UCSD-AML1 (cell line): ENCODE measurements around the gene UTP11.
"Not testable (repeated sequence)": the region's sequence is repeated elsewhere in the genome, so short reads cannot be mapped to it uniquely, and the experiment has no call there.

ENCODE experiments used
- DNase-seq: peaks from one replicate; lab custom pipeline; 2025; ENCODE audit not compliant: unreplicated experiment; lab: John Stamatoyannopoulos, UW

UTP11 gene

GRCh38 chr1:38027201-38028104 lies 14.9 kb downstream of the UTP11 start:
- no peak for DNase-seq

- no peak for DNase-seq
Measured at GRCh38 chr1:38028105-38028591, 15.6 kb downstream of the UTP11 start.

GRCh38 chr1:38028671-38029070 lies 16.1 kb downstream of the UTP11 start:
- no peak for DNase-seq

- no peak for DNase-seq
Measured at GRCh38 chr1:38029081-38029681, 16.6 kb downstream of the UTP11 start.

- peak; percentile 38 for DNase-seq
Measured at GRCh38 chr1:38029685-38030511, 17.4 kb downstream of the UTP11 start.

GRCh38 chr1:38030596-38031512 lies 18.3 kb downstream of the UTP11 start:
- no peak for DNase-seq

GRCh38 chr1:38031513-38031866 lies 19.0 kb downstream of the UTP11 start:
- DNase-seq: no peak

GRCh38 chr1:38032992-38033391 lies 20.5 kb downstream of the UTP11 start:
- not testable (repeated sequence) for DNase-seq

GRCh38 chr1:38034871-38035270 lies 22.3 kb downstream of the UTP11 start:
- no peak for DNase-seq

GRCh38 chr1:38037221-38037939 lies 24.8 kb downstream of the UTP11 start:
- DNase-seq: peak; percentile 41

- DNase-seq: no peak
Measured at GRCh38 chr1:38038861-38039260, 26.3 kb downstream of the UTP11 start.

GRCh38 chr1:38039331-38040088 lies 27.0 kb downstream of the UTP11 start:
- no peak for DNase-seq

GRCh38 chr1:38041936-38042834 lies 29.7 kb downstream of the UTP11 start:
- no peak for DNase-seq

GRCh38 chr1:38043036-38043747 lies 30.7 kb downstream of the UTP11 start:
- no peak for DNase-seq

GRCh38 chr1:38044221-38045215 lies 32.0 kb downstream of the UTP11 start:
- no peak for DNase-seq
